ENCODE measurements around the gene GARIN5B.

DNA sequence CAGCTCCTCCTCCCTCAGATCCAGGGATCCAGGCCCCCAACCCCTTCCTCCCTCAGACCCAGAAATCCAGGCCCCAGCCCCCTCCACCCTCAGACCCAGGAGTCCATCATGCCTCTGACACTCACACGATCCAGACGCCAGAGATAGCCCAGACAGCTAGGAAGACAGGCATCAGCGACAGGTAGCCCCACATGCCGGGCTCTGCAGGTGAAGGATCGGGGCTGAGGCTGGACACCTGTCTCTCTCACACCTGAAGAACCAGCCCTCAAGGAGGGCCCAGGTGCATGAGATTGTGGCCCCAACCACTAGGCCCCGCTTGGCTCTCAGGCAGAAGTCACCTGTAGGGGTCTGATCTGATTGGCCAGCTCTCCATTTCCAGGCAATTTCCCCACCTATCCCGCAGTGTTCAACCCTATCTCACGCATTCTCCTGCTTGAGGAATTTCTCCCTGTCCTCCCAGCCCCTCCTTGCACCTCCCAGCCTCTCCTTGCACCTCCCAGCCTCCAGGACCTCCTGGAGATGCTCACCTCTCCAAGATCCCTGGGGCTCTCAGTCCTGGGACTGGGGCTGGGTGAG lies 42.1 kb downstream of the GARIN5B start:
- no peak for TF ChIP-seq CTCF (IDR thresholded peaks at IDR 0.05)
- TF ChIP-seq POLR2A (IDR thresholded peaks at IDR 0.05), result no peak

All from adrenal gland (tissue), 5 donors.